Chondrocyte (in vitro differentiated cells): ENCODE measurements around the gene CACNG3. TPM values are rescaled to one million over a fixed set of nuclear protein-coding genes. Genes with fewer than 3 reads are reported as not detected.

Experiments used
- DNase-seq: peaks from one replicate; pipeline ENCODE4 v3.0.0; 2021; ENCODE audit warnings: mixed read lengths, low spot score
- H3K27ac Mint-ChIP-seq: one replicate; pipeline ENCODE4 v1.8.0; 2021; ENCODE audit warnings: mild to moderate bottlenecking, moderate library complexity, mixed read lengths; ENCODE audit not compliant: unreplicated experiment
- H3K27me3 Mint-ChIP-seq: 2 replicates; pipeline ENCODE4 v1.8.0; 2021; ENCODE audit warnings: low read depth, mixed read lengths
- H3K36me3 Mint-ChIP-seq: 2 replicates; pipeline ENCODE4 v1.8.0; 2021; ENCODE audit warnings: low read depth, mixed read lengths
- H3K4me1 Mint-ChIP-seq: 2 replicates; pipeline ENCODE4 v1.8.0; 2021; ENCODE audit warnings: low read depth, mild to moderate bottlenecking, mixed read lengths
- H3K4me3 Mint-ChIP-seq: one replicate; pipeline ENCODE4 v1.8.0; 2021; ENCODE audit warnings: mild to moderate bottlenecking, moderate library complexity, mixed read lengths; ENCODE audit not compliant: unreplicated experiment
- H3K9me3 Mint-ChIP-seq: 2 replicates; pipeline ENCODE4 v1.8.0; 2021; ENCODE audit warnings: low read depth, mixed read lengths
- total RNA-seq: library from RNA; stranded (reverse); gene quantifications from 3 replicates; pipeline ENCODE4 v1.2.1, GENCODE V29; 2021
- TF ChIP-seq, protein P1 (sequence below): fragments of 200-600 bp; sonication (generic); IDR thresholded peaks from 2 replicates; pipeline ENCODE4 v1.5.0; 2021; ENCODE audit warnings: antibody characterized with exemption, mild to moderate bottlenecking, moderate library complexity

Gene CACNG3
- total RNA-seq, 1 donor from 2014 or later, result not detected

DNA sequence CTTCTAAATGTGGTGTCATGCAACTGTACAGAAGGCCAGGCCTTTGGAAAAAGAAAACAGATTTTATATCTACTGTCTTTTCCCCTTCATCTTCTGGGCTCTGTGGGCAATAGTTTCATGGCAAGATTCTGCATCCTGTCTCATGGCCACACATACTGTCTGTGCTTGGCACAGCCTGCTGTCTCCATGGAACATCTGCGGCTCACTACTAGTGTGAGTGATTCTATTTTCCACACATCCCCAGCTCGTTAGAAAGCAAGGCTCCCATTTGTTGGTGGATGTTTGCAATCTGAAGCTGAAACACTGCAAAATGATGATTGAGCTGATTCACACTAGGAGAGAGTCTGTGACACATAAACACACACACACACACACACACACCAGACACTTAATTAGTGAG, 32.4 kb downstream of the CACNG3 start:
- Mint-ChIP-seq H3K9me3 (peaks cover 6% of the 10 kb centered on the region), H3K27ac (no peak overlapping the region), H3K36me3 (no peaks in the 10 kb centered on the region), H3K27me3 (no peaks in the 10 kb centered on the region), H3K4me3 (no peak overlapping the region), H3K4me1 (no peaks in the 10 kb centered on the region)
- TF ChIP-seq, protein P1, sequence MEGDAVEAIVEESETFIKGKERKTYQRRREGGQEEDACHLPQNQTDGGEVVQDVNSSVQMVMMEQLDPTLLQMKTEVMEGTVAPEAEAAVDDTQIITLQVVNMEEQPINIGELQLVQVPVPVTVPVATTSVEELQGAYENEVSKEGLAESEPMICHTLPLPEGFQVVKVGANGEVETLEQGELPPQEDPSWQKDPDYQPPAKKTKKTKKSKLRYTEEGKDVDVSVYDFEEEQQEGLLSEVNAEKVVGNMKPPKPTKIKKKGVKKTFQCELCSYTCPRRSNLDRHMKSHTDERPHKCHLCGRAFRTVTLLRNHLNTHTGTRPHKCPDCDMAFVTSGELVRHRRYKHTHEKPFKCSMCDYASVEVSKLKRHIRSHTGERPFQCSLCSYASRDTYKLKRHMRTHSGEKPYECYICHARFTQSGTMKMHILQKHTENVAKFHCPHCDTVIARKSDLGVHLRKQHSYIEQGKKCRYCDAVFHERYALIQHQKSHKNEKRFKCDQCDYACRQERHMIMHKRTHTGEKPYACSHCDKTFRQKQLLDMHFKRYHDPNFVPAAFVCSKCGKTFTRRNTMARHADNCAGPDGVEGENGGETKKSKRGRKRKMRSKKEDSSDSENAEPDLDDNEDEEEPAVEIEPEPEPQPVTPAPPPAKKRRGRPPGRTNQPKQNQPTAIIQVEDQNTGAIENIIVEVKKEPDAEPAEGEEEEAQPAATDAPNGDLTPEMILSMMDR, result no peak
- DNase-seq, result no peak

- DNase-seq, result no peak
- Mint-ChIP-seq H3K4me1 (no peaks in the 10 kb centered on the region), H3K27me3 (no peaks in the 10 kb centered on the region), H3K27ac (no peak overlapping the region), H3K36me3 (no peaks in the 10 kb centered on the region), H3K4me3 (no peak overlapping the region), H3K9me3 (peaks cover 6% of the 10 kb centered on the region)
- TF ChIP-seq, protein P1, result no peak
Measured at GRCh38 chr16:24289166-24289700, 33.1 kb downstream of the CACNG3 start.

DNA sequence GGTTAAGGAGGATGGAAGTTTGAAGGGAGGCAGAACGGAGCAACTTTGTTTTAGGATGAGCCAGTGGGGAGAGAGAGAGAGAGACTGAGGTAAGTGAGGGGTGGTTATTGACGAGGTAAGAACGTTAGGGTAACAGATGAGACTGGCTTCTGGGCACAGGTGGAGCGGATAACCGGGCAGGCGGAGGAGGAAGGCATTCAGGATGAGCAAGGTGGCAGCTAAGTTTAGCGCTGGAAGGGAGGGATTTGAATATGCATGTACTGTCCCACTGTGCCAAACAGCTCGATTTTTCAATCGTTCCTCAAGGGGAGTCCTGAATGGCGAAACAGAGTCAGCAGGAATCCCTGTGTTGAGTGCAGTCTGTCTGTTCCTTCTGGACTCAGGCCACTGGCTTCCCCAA, 35.8 kb downstream of the CACNG3 start:
- H3K27ac Mint-ChIP-seq, result no peak overlapping the region
- no peaks in the 10 kb centered on the region for H3K36me3 Mint-ChIP-seq
- H3K4me1 Mint-ChIP-seq, result no peaks in the 10 kb centered on the region
- no peaks in the 10 kb centered on the region for H3K27me3 Mint-ChIP-seq
- TF ChIP-seq, protein P1, result no peak
- no peak for DNase-seq
- H3K9me3 Mint-ChIP-seq, result peaks cover 6% of the 10 kb centered on the region
- no peak overlapping the region for H3K4me3 Mint-ChIP-seq

DNA sequence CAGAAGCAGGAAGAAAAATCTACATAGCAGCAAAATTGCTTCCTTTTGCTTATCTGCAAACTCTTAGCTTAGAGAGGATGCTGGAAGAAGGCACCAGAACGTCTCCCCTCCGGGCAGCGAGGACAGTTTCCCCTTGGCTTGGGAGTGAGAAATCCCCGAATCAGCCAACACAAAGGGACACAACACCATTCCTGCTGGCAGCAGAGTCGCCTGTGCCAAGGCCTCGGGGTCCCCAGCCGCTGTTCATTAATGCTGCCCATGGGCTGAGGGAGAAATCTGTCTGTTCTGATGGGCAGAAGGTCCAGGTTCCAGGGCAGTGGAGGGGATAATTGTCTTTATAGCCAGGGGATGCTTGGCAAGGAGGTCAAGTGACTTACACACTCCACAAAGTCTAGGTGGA, 38.0 kb downstream of the CACNG3 start:
- DNase-seq, result no peak
- peaks cover 6% of the 10 kb centered on the region for H3K9me3 Mint-ChIP-seq
- TF ChIP-seq, protein P1, result no peak
- no peak overlapping the region for H3K27ac Mint-ChIP-seq
- no peak overlapping the region for H3K4me3 Mint-ChIP-seq
- H3K36me3 Mint-ChIP-seq, result no peaks in the 10 kb centered on the region
- H3K4me1 Mint-ChIP-seq, result no peaks in the 10 kb centered on the region
- no peaks in the 10 kb centered on the region for H3K27me3 Mint-ChIP-seq

DNA sequence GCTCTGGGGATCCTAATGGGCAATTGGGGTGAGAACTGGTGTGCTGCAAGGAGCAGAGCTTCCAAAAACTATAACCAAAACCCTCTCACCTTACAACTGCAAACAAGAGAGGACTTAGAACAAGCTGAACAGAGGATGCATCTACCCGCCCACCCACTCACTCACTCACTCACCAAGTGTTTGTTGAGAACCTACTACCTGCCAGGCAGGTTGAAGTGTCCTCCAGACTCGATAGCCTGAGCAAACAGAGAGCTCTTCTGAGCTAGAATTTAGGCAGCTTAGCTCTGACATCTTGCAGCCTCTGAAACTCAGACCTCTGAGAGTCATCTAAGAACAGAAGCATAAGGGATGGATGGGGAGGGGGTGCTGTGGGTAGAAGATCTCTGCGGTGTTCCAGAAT, 41.2 kb downstream of the CACNG3 start:
- no peak overlapping the region for H3K4me3 Mint-ChIP-seq
- no peak for DNase-seq
- H3K36me3 Mint-ChIP-seq, result no peaks in the 10 kb centered on the region
- no peaks in the 10 kb centered on the region for H3K4me1 Mint-ChIP-seq
- no peaks in the 10 kb centered on the region for H3K27me3 Mint-ChIP-seq
- peaks cover 3% of the 10 kb centered on the region for H3K9me3 Mint-ChIP-seq
- TF ChIP-seq, protein P1, result no peak
- no peak overlapping the region for H3K27ac Mint-ChIP-seq
